Lung (tissue), 16 donors: ENCODE results near the gene ATG3. TPM values are rescaled to one million over a fixed set of nuclear protein-coding genes. Genes with fewer than 3 reads are reported as not detected.

Source experiments
- ATAC-seq: fragments of 200-7000 bp; cut with Tn5 transposase; one replicate; pipeline ENCODE4 v1.9.1; 2020; ENCODE audit warnings: moderate number of reproducible peaks; ENCODE audit not compliant: insufficient read depth, low FRiP score
- DNase-seq, 3 donors: peaks; one replicate each; pipeline ENCODE4 v3.0.0-alpha.2; 2013 to 2017
- H3K27ac ChIP-seq, 2 donors: one replicate each; pipeline ENCODE4 v1.5.1; 2013; ENCODE audit warnings: mild to moderate bottlenecking in 2 of 2, moderate library complexity in 2 of 2, control low read depth in 1 of 2, inconsistent platforms in 1 of 2, low read depth in 1 of 2, low read length in 1 of 2
- H3K27me3 ChIP-seq, 3 donors: one replicate each; pipeline ENCODE4 v1.5.1; 2013; ENCODE audit warnings: low read length in 2 of 3; ENCODE audit not compliant: control insufficient read depth in 3 of 3, insufficient read depth in 3 of 3
- H3K36me3 ChIP-seq, 4 donors: one replicate each; pipeline ENCODE4 v1.5.1; 2013; ENCODE audit warnings: low read length in 4 of 4, mild to moderate bottlenecking in 1 of 4, moderate library complexity in 1 of 4; ENCODE audit not compliant: control insufficient read depth in 4 of 4, insufficient read depth in 4 of 4
- H3K4me1 ChIP-seq, 5 donors: one replicate each; pipeline ENCODE4 v1.5.1; 2013; ENCODE audit warnings: low read length in 5 of 5, mild to moderate bottlenecking in 2 of 5, moderate library complexity in 1 of 5; ENCODE audit not compliant: control insufficient read depth in 5 of 5, insufficient read depth in 5 of 5
- H3K4me3 ChIP-seq: one replicate; pipeline ENCODE4 v1.5.1; 2013; ENCODE audit warnings: mild to moderate bottlenecking, control low read depth, moderate library complexity
- H3K9ac ChIP-seq, 2 donors: one replicate each; pipeline ENCODE4 v1.5.1; 2013; ENCODE audit warnings: low read length in 2 of 2, control low read depth in 1 of 2; ENCODE audit not compliant: insufficient read depth in 1 of 2
- H3K9me3 ChIP-seq, 4 donors: one replicate each; pipeline ENCODE4 v1.5.1; 2013; ENCODE audit warnings: low read length in 3 of 4, mild to moderate bottlenecking in 1 of 4, moderate library complexity in 1 of 4; ENCODE audit not compliant: control insufficient read depth in 4 of 4, insufficient read depth in 3 of 4
- WGBS, 2 donors: extraction: QIAGEN DNeasy Blood & Tissue Kit; methylation state at CpG; one replicate each; pipeline ENCODE4 v1.1.7; 2013; 5-methylcytosine and 5-hydroxymethylcytosine counted together
- long read RNA-seq, 5 donors: transcript quantifications; one replicate each; lab custom pipeline, GENCODE V29; 2026
- polyA plus RNA-seq, 2 donors: library from polyadenylated mRNA; stranded (reverse); fragments of 200-250 nt; gene quantifications; one replicate each; pipeline ENCODE4 v1.2.1, GENCODE V29; 2013
- total RNA-seq, 2 donors: library from RNA; depleted of rRNA in 1 of 2; stranded (reverse); fragments of >200 nt in 1 of 2; gene quantifications; one replicate each; pipeline ENCODE4 v1.2.1, GENCODE V29; 2014 to 2021
- TF ChIP-seq, protein P1 (sequence below): IDR thresholded peaks from 2 replicates; pipeline ENCODE4 v1.5.1; 2012; ENCODE audit warnings: mild to moderate bottlenecking; ENCODE audit errors: control extremely low read depth, extremely low read depth
- donor health status: control.
- donor health status: control.
- donor health status: Bipolar disorder and iron deficiency.
- donor health status: healthy.
- donor health status: DM: yes; HTN: yes; CAD: no.

The ATG3 gene
- total RNA-seq (10 to 100 TPM; 43.3 to 54.9 TPM), polyA plus RNA-seq (10 to 100 TPM; 29.4 to 80.9 TPM)
- long read RNA-seq, donor 1, transcript ATG3-201 (12 exons, 1,570 nt), result major isoform, 15 of 22 reads
- long read RNA-seq, donor 1, partial matches to known transcripts, result 0 of 22 reads
- long read RNA-seq, donor 1, other reads (novel, unspliced or antisense), result 5 of 22 reads
- long read RNA-seq, donor 2, transcript ATG3-201 (12 exons, 1,570 nt), result major isoform, 5 of 19 reads
- long read RNA-seq, donor 2, transcript ATG3-205 (2 exons, 681 nt), result major isoform, 5 of 19 reads
- long read RNA-seq, donor 2, partial matches to known transcripts, result 0 of 19 reads
- long read RNA-seq, donor 2, other reads (novel, unspliced or antisense), result 7 of 19 reads
- long read RNA-seq, donor 3, transcript ATG3-201 (12 exons, 1,570 nt), result major isoform, 7 of 13 reads
- long read RNA-seq, donor 3, partial matches to known transcripts, result 0 of 13 reads
- long read RNA-seq, donor 3, other reads (novel, unspliced or antisense), result 0 of 13 reads
- long read RNA-seq, donor 4, partial matches to known transcripts, result 0 of 6 reads
- long read RNA-seq, donor 4, other reads (novel, unspliced or antisense), result 0 of 6 reads
- long read RNA-seq, donor 5, transcript ATG3-201 (12 exons, 1,570 nt), result major isoform, 13 of 15 reads
- long read RNA-seq, donor 5, partial matches to known transcripts, result 0 of 15 reads
- long read RNA-seq, donor 5, other reads (novel, unspliced or antisense), result 0 of 15 reads

DNA sequence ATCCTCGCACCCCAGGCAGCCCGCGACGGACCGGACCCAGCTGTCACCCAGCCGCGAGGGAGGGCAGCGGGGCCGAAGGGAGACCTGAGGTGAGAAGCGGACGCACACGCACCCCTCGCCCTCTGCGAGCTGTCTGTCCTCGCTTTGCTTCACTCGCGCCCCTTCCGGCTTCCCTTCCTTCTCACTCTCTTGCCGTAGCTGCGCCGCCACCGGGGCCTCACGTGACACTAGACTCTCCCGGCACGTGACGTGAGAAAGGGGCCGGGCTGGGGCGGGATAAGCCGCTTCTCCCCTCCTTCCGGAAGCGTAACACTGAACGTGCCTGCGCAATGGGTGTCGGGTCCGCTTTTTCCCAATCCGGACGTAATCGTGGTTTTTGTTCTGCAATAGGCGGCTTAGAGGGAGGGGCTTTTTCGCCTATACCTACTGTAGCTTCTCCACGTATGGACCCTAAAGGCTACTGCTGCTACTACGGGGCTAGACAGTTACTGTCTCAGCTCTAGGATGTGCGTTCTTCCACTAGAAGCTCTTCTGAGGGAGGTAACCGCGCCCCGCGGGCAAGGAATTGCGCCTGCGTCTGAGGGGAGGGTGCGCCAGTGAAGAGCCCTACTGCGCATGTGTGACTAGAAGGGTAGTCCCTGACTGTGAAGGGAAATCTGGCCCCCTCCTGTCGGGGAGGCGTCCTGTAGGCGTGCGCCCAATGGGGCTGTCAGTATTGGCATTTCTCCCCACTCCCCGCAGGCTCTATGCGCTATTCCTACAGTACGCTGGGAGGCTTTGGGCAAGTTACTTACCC, at the start of gene ATG3, which contains the start of gene SLC35A5:
Gene ATG3, minus strand, starts transcription at position 229 of the 796 bp plus-strand sequence. CDS start 434 bp downstream, outside the sequence.
Gene SLC35A5, plus strand, starts transcription at position 312 of the 796 bp plus-strand sequence. CDS start 1,359 bp downstream, outside the sequence.
- TF ChIP-seq, protein P1, sequence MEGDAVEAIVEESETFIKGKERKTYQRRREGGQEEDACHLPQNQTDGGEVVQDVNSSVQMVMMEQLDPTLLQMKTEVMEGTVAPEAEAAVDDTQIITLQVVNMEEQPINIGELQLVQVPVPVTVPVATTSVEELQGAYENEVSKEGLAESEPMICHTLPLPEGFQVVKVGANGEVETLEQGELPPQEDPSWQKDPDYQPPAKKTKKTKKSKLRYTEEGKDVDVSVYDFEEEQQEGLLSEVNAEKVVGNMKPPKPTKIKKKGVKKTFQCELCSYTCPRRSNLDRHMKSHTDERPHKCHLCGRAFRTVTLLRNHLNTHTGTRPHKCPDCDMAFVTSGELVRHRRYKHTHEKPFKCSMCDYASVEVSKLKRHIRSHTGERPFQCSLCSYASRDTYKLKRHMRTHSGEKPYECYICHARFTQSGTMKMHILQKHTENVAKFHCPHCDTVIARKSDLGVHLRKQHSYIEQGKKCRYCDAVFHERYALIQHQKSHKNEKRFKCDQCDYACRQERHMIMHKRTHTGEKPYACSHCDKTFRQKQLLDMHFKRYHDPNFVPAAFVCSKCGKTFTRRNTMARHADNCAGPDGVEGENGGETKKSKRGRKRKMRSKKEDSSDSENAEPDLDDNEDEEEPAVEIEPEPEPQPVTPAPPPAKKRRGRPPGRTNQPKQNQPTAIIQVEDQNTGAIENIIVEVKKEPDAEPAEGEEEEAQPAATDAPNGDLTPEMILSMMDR, result no peak
- peaks cover 0 to 20% (median 8%) of the 10 kb centered on the region in 5 donors for H3K4me1 ChIP-seq
- WGBS, 2 donors, result 0% methylated on average over 50 to 58 of the region's 58 CpGs

DNA sequence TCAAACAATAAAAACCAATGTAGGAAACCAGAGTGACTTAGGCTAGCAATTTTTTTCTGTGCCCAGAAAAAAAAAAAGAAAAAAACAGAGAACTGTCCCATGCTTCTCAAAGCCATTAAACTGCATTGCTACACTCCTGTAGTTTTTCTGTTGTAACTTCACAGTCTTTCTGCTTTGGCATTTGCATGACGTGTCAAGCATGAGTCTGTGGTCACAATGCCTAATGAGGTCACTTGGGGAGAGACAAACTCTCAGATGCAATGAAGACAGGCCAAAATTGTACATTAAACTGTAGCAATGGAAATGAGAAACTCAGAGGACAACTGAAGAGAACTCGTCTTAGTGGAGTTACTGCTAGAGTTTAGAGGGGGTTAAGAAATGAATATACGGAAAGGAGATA, 48.4 kb upstream of the ATG3 start:
- ATAC-seq, result no peak
- no peak for DNase-seq
- Histone ChIP-seq H3K36me3 (peaks cover 0 to 26% (median 6%) of the 10 kb centered on the region in 4 donors), H3K27ac (no peak overlapping the region), H3K9me3 (no peaks in the 10 kb centered on the region), H3K4me3 (no peak overlapping the region), H3K4me1 (no peaks in the 10 kb centered on the region), H3K27me3 (no peaks in the 10 kb centered on the region), H3K9ac (no peak overlapping the region)
- TF ChIP-seq, protein P1, result no peak
- WGBS, 2 donors, result 80 to 84% methylated on average over 3 of the region's 3 CpGs

More for the DNA sequence above, at the start of gene ATG3, which contains the start of gene SLC35A5:
- ATAC-seq, result peak; percentile 90
- Histone ChIP-seq H3K4me3 (peak within 1 kb of the TSS; percentile 90), H3K36me3 (peaks cover 0 to 8% (median 0%) of the 10 kb centered on the region in 4 donors), H3K9ac (peak within 1 kb of the TSS; percentile 78 to 100), H3K27ac (peak within 1 kb of the TSS; percentile 93 to 97), H3K9me3 (no peaks in the 10 kb centered on the region), H3K27me3 (no peaks in the 10 kb centered on the region)
- peak; percentile 99 to 100 (median 99) for DNase-seq

DNA sequence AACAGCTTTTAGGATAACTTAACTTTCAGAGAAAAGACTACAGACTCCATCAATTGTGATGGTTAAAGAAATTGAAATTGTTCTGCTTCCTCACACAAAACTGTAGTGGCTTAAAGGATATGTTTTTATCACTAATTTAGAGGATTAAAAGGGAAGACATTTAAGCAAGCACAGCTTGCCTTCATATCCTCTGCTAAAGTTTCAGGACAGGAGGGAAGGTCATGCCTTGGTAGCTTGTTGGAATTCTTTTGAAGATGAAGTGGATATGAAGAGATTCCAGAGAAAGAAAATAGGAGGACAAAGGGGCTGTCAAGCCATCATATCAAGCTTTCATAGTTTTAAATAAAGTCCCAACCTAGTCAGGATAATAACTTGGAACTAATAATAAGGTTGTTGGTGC, 46.1 kb upstream of the ATG3 start:
- DNase-seq (no peak), ATAC-seq (no peak)
- Histone ChIP-seq H3K27me3 (no peaks in the 10 kb centered on the region), H3K4me1 (peaks cover 0 to 7% (median 0%) of the 10 kb centered on the region in 5 donors), H3K36me3 (peaks cover 0 to 19% (median 2%) of the 10 kb centered on the region in 4 donors), H3K27ac (no peak overlapping the region), H3K9me3 (no peaks in the 10 kb centered on the region), H3K9ac (no peak overlapping the region), H3K4me3 (no peak overlapping the region)
- TF ChIP-seq, protein P1, result no peak
